Measurements from ENCODE around the gene TMEM63A. TPM values are rescaled to one million over a fixed set of nuclear protein-coding genes. Genes with fewer than 3 reads are reported as not detected.
"Not testable (repeated sequence)": the region's sequence is repeated elsewhere in the genome, so short reads cannot be mapped to it uniquely, and the experiment has no call there.

Gene TMEM63A
- total and polyA plus RNA-seq, 10 of the 15 experiments (the other 5 are each of a cell fraction or from before 2014, with no cell fraction given) = 1.3 to 33.5 (median 15.2) TPM

- SMC1A ChIA-PET (ENCODE audit: uncharacterized antibody, unreplicated experiment); H3K4me2 ChIP-seq (ENCODE audit: control insufficient read depth, insufficient read depth); in situ Hi-C loops (cut with MboI); H3K4me3 ChIP-seq; ATAC-seq; CTCF ChIA-PET; BruUV-seq (replicated peaks); DNase-seq (ENCODE audit: low read depth, low spot score); H3K36me3 ChIP-seq (ENCODE audit: control insufficient read depth in 2 of 2, insufficient read depth in 2 of 2, low read length in 1 of 2); H3K4me1 ChIP-seq (ENCODE audit: control insufficient read depth, insufficient read depth, low read length); H2AFZ ChIP-seq (ENCODE audit: control insufficient read depth, low read depth, low read length); POLR2A ChIA-PET; H3K9me3 ChIP-seq (replicated peaks; ENCODE audit: control insufficient read depth, insufficient read depth, low read length); H3K9ac ChIP-seq (ENCODE audit: control insufficient read depth, insufficient read depth, low read length); intact Hi-C loops (cut with micrococcal nuclease; ENCODE audit: unreplicated experiment); H3K27ac ChIP-seq (ENCODE audit: control insufficient read depth, insufficient read depth); RAD21 ChIA-PET (ENCODE audit: unreplicated experiment); H4K20me1 ChIP-seq (ENCODE audit: control insufficient read depth, insufficient read depth); FAIRE-seq; H3K79me2 ChIP-seq (ENCODE audit: control insufficient read depth, insufficient read depth, low read length); H3K27me3 ChIP-seq (replicated peaks in 1 of 2; ENCODE audit: control insufficient read depth in 2 of 2, insufficient read depth in 2 of 2, low read length in 1 of 2): not testable (repeated sequence)
- WGBS (ENCODE audit: insufficient coverage, insufficient replicate concordance, low lambda C conversion rate, missing lambda C conversion rate) = 87% methylated on average over 4 of the region's 4 CpGs
These were observed 45.9 kb downstream of the TMEM63A start for GRCh38 chr1:225836296-225836695.

GRCh38 chr1:225835856-225836255 lies 46.3 kb downstream of the TMEM63A start:
- no TSS peak for BruUV-seq (replicated peaks)
- Histone ChIP-seq H3K79me2 (ENCODE audit: control insufficient read depth, insufficient read depth, low read length) (no peaks in the 10 kb centered on the region), H3K9ac (ENCODE audit: control insufficient read depth, insufficient read depth, low read length) (no peak overlapping the region), H4K20me1 (ENCODE audit: control insufficient read depth, insufficient read depth) (no peaks in the 10 kb centered on the region), H3K4me1 (ENCODE audit: control insufficient read depth, insufficient read depth, low read length) (no peaks in the 10 kb centered on the region), H3K27ac (ENCODE audit: control insufficient read depth, insufficient read depth) (no peak overlapping the region), H2AFZ (ENCODE audit: control insufficient read depth, low read depth, low read length) (no peak overlapping the region), H3K4me3 (no peak overlapping the region), H3K9me3 (replicated peaks; ENCODE audit: control insufficient read depth, insufficient read depth, low read length) (no peaks in the 10 kb centered on the region), H3K4me2 (ENCODE audit: control insufficient read depth, insufficient read depth) (no peak overlapping the region), H3K27me3 (replicated peaks in 1 of 2; ENCODE audit: control insufficient read depth in 2 of 2, insufficient read depth in 2 of 2, low read length in 1 of 2) (no peaks in the 10 kb centered on the region), H3K36me3 (ENCODE audit: control insufficient read depth in 2 of 2, insufficient read depth in 2 of 2, low read length in 1 of 2) (no peaks in the 10 kb centered on the region)
- whole genome bisulfite sequencing (ENCODE audit: insufficient coverage, insufficient replicate concordance, low lambda C conversion rate, missing lambda C conversion rate) = 43% methylated on average over 3 of the region's 3 CpGs
- ATAC-seq (no peak), FAIRE-seq (no peak), DNase-seq (ENCODE audit: low read depth, low spot score) (no peak)
- RAD21 ChIA-PET (ENCODE audit: unreplicated experiment) = no interaction called here
- TF ChIP-seq, protein P1, sequence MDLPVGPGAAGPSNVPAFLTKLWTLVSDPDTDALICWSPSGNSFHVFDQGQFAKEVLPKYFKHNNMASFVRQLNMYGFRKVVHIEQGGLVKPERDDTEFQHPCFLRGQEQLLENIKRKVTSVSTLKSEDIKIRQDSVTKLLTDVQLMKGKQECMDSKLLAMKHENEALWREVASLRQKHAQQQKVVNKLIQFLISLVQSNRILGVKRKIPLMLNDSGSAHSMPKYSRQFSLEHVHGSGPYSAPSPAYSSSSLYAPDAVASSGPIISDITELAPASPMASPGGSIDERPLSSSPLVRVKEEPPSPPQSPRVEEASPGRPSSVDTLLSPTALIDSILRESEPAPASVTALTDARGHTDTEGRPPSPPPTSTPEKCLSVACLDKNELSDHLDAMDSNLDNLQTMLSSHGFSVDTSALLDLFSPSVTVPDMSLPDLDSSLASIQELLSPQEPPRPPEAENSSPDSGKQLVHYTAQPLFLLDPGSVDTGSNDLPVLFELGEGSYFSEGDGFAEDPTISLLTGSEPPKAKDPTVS (IDR thresholded peaks at IDR 0.05; ENCODE audit: low read depth, low read length) = no peak
- TF ChIP-seq KLF5 (IDR thresholded peaks at IDR 0.05; ENCODE audit: partially characterized antibody) (no peak), GABPA (IDR thresholded peaks at IDR 0.05; ENCODE audit: low read depth) (no peak), JUNB (IDR thresholded peaks at IDR 0.05) (no peak), SRF (IDR thresholded peaks at IDR 0.05; ENCODE audit: low read depth in 2 of 2, low read length in 2 of 2) (no peak)
- TF ChIP-seq, protein P2, sequence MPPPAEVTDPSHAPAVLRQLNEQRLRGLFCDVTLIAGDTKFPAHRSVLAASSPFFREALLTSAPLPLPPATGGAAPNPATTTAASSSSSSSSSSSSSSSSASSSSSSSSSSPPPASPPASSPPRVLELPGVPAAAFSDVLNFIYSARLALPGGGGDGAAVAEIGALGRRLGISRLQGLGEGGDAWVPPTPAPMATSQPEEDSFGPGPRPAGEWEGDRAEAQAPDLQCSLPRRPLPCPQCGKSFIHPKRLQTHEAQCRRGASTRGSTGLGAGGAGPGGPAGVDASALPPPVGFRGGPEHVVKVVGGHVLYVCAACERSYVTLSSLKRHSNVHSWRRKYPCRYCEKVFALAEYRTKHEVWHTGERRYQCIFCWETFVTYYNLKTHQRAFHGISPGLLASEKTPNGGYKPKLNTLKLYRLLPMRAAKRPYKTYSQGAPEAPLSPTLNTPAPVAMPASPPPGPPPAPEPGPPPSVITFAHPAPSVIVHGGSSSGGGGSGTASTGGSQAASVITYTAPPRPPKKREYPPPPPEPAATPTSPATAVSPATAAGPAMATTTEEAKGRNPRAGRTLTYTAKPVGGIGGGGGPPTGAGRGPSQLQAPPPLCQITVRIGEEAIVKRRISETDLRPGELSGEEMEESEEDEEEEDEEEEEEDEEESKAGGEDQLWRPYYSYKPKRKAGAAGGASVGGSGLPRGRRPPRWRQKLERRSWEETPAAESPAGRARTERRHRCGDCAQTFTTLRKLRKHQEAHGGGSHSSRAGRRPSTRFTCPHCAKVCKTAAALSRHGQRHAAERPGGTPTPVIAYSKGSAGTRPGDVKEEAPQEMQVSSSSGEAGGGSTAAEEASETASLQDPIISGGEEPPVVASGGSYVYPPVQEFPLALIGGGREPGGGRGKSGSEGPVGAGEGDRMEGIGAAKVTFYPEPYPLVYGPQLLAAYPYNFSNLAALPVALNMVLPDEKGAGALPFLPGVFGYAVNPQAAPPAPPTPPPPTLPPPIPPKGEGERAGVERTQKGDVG (CRISPR knock-in tag; IDR thresholded peaks at IDR 0.05) = no peak
- in situ Hi-C loops (cut with MboI) (no loop called here), intact Hi-C loops (cut with micrococcal nuclease; ENCODE audit: unreplicated experiment) (no loop called here)
- POLR2A ChIA-PET = interaction anchor here (0.7 kb wide), 1 partner anchor 94 kb away, joined by 8 read pairs; no protein-coding TSS in a partner anchor
- SMC1A ChIA-PET (ENCODE audit: uncharacterized antibody, unreplicated experiment) = no interaction called here
- CTCF ChIA-PET = no interaction called here
